Measurements from ENCODE around the gene ARHGEF18.

ARHGEF18 gene

GRCh38 chr19:7331446-7331845 is 17.3 kb upstream of the ARHGEF18 start:
- H3K27me3 ChIP-seq (ENCODE audit: low read depth, low read length) = peaks cover 3% of the 10 kb centered on the region; the same call in 1 of the 2 replicates
- no peaks in the 10 kb centered on the region for H3K79me2 ChIP-seq (ENCODE audit: low read length)
- H2AFZ ChIP-seq (ENCODE audit: low read depth, low read length) = no peak overlapping the region
- H3K4me3 ChIP-seq (ENCODE audit: low read length) = no peak overlapping the region
- no peak overlapping the region for H3K9ac ChIP-seq (ENCODE audit: low read length)
- H3K4me2 ChIP-seq (ENCODE audit: low read length) = no peak overlapping the region
- no peak for TF ChIP-seq CTCF (IDR thresholded peaks at IDR 0.05; ENCODE audit: low read depth, low read length)
- TF ChIP-seq EZH2phosphoT487 (IDR thresholded peaks at IDR 0.05; ENCODE audit: low read depth) = no peak
- H3K27ac ChIP-seq (ENCODE audit: low read length) = no peak overlapping the region
- H3K4me1 ChIP-seq (ENCODE audit: low read length) = no peaks in the 10 kb centered on the region
- no peaks in the 10 kb centered on the region for H4K20me1 ChIP-seq (ENCODE audit: insufficient read depth, low read length)
- H3K9me3 ChIP-seq (ENCODE audit: insufficient read depth, low read length) = no peaks in the 10 kb centered on the region
- no peaks in the 10 kb centered on the region for H3K36me3 ChIP-seq (replicated peaks; ENCODE audit: low read depth, low read length)

DNA sequence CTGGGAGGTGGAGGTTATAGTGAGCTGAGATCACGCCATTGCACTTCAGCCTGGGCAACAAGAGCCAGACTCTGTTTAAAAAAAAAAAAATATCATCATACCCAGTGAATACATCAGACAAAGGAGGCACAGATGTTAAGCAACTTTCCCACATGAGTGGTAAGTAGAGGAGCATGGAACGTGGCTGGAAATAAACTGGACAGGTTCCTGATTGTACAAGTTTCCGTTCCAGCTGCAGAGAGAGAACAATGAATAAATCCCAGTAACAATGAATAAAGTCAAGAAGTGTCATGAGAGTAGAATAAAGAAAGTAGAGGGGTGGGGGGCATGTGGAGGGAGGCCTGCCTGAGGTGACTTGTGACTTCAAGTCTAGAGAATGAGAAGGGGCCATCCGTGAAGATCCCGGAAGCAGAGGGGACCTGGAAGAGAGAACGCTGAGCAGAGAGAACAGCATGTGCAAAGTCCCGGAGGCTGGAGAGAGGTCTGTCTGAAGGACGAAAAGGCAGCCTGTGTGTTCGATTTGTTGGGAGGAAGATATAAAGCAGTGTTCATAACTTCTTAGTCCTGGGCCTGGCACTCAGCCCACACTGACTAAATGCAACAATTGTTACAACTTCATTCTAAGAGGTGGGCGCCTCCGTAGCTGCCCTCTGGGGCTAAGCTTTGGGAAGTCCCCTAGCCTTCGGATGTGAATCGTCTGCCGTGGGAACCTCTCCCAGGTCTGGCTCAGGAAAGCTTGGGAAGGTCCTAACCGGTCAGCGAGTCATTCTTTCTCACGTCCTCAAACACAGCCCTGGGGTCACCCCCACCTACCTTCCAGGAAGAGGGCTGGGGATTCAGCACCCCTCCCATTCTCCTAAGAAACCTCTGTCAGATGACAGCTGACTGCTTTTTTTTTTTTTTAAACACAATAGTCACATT is 15.3 kb upstream of the ARHGEF18 start:
- Histone ChIP-seq H3K27ac (ENCODE audit: low read length) (no peak overlapping the region), H3K4me2 (ENCODE audit: low read length) (no peak overlapping the region), H3K4me1 (ENCODE audit: low read length) (peaks cover 14% of the 10 kb centered on the region), H2AFZ (ENCODE audit: low read depth, low read length) (no peak overlapping the region), H3K9ac (ENCODE audit: low read length) (no peak overlapping the region), H3K9me3 (ENCODE audit: insufficient read depth, low read length) (peaks cover 5% of the 10 kb centered on the region; the same call in 1 of the 2 replicates), H3K36me3 (replicated peaks; ENCODE audit: low read depth, low read length) (no peaks in the 10 kb centered on the region), H3K4me3 (ENCODE audit: low read length) (no peak overlapping the region), H3K79me2 (ENCODE audit: low read length) (no peaks in the 10 kb centered on the region), H3K27me3 (ENCODE audit: low read depth, low read length) (peaks cover 20% of the 10 kb centered on the region), H4K20me1 (ENCODE audit: insufficient read depth, low read length) (no peaks in the 10 kb centered on the region)
- TF ChIP-seq CTCF (IDR thresholded peaks at IDR 0.05; ENCODE audit: low read depth, low read length) (no peak), EZH2phosphoT487 (IDR thresholded peaks at IDR 0.05; ENCODE audit: low read depth) (no peak)

DNA sequence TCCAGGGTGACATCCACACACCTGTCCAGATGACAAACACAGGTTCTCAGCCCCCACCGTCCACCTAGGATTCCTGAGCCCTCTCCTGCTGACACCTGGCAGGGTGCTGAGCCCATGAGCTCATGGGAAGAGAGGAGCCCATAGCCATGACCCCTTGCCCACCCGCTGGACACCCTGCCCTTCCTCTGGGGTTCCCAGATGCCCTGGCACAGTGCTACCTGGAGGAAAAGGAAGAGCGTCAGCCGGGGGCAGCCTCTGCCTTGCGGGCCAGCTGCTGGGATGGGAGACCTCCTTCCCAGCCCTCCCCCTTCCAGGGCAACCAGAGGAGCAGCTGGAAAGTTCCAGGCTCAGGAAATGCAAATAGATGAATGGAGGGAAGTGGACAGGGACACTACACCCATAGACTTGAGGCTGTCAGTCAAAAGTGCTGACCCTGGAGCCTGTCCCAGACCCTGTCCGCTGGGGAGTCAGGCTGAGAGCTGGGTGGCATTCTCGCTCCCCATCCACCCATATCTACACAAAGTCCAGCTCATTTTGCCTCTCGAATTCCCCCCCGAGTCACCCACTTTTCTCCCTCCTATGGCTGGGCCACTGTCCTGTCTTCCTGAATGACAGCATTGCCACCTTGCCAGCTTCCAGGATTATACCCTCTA is 12.3 kb upstream of the ARHGEF18 start:
- H3K9me3 ChIP-seq (ENCODE audit: insufficient read depth, low read length) = peaks cover 5% of the 10 kb centered on the region; the same call in 1 of the 2 replicates
- H3K4me1 ChIP-seq (ENCODE audit: low read length) = peaks cover 17% of the 10 kb centered on the region
- H3K79me2 ChIP-seq (ENCODE audit: low read length) = no peaks in the 10 kb centered on the region
- H3K9ac ChIP-seq (ENCODE audit: low read length) = no peak overlapping the region
- H2AFZ ChIP-seq (ENCODE audit: low read depth, low read length) = no peak overlapping the region
- H3K4me2 ChIP-seq (ENCODE audit: low read length) = no peak overlapping the region
- H3K27ac ChIP-seq (ENCODE audit: low read length) = no peak overlapping the region
- no peak for TF ChIP-seq EZH2phosphoT487 (IDR thresholded peaks at IDR 0.05; ENCODE audit: low read depth)
- TF ChIP-seq CTCF (IDR thresholded peaks at IDR 0.05; ENCODE audit: low read depth, low read length) = no peak
- H3K36me3 ChIP-seq (replicated peaks; ENCODE audit: low read depth, low read length) = no peaks in the 10 kb centered on the region
- no peak overlapping the region for H3K4me3 ChIP-seq (ENCODE audit: low read length)
- no peaks in the 10 kb centered on the region for H4K20me1 ChIP-seq (ENCODE audit: insufficient read depth, low read length)
- peaks cover 35% of the 10 kb centered on the region for H3K27me3 ChIP-seq (ENCODE audit: low read depth, low read length)

All from OCI-LY3 (cell line).